CD4-positive, alpha-beta T cell treated with Interleukin-15 for 4 hours (primary cell): ENCODE measurements around the gene TICRR.
"Not testable (repeated sequence)": the region's sequence is repeated elsewhere in the genome, so short reads cannot be mapped to it uniquely, and the experiment has no call there.

Source experiments
- DNase-seq: peaks from one replicate; pipeline ENCODE4 v3.0.0-alpha.2; 2020; ENCODE audit warnings: low spot score

Gene TICRR, protein sequence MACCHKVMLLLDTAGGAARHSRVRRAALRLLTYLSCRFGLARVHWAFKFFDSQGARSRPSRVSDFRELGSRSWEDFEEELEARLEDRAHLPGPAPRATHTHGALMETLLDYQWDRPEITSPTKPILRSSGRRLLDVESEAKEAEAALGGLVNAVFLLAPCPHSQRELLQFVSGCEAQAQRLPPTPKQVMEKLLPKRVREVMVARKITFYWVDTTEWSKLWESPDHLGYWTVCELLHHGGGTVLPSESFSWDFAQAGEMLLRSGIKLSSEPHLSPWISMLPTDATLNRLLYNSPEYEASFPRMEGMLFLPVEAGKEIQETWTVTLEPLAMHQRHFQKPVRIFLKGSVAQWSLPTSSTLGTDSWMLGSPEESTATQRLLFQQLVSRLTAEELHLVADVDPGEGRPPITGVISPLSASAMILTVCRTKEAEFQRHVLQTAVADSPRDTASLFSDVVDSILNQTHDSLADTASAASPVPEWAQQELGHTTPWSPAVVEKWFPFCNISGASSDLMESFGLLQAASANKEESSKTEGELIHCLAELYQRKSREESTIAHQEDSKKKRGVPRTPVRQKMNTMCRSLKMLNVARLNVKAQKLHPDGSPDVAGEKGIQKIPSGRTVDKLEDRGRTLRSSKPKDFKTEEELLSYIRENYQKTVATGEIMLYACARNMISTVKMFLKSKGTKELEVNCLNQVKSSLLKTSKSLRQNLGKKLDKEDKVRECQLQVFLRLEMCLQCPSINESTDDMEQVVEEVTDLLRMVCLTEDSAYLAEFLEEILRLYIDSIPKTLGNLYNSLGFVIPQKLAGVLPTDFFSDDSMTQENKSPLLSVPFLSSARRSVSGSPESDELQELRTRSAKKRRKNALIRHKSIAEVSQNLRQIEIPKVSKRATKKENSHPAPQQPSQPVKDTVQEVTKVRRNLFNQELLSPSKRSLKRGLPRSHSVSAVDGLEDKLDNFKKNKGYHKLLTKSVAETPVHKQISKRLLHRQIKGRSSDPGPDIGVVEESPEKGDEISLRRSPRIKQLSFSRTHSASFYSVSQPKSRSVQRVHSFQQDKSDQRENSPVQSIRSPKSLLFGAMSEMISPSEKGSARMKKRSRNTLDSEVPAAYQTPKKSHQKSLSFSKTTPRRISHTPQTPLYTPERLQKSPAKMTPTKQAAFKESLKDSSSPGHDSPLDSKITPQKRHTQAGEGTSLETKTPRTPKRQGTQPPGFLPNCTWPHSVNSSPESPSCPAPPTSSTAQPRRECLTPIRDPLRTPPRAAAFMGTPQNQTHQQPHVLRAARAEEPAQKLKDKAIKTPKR (N-terminal part only)

DNA sequence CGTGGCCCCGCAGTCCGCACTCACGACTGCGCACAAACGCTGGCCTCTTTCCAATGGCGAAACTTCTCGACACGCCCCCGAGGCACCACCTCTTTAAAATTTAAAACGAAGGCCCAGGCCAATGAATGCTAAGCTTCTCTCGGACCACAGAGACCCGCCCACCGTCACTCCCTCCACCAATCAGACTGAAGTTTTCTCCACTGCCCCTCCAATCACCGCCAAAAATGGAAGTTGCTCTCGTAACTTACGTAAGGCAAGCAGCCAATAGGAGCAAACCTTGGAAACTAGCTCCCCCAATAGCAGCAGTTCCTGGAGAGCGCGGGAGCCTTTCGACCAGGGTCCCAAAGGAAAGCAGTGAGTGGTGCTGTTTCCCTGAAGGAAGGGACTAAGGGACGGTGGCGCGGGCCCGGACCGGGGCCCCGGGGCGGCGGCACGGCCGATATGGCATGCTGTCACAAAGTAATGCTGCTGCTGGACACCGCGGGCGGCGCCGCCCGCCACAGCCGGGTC lies at the start of gene TICRR:
Gene TICRR (plus strand): TSS at position 324 of the 510 bp plus-strand sequence. CDS start 118 bp downstream, at position 442.
- DNase-seq, result peak; percentile 98

DNA sequence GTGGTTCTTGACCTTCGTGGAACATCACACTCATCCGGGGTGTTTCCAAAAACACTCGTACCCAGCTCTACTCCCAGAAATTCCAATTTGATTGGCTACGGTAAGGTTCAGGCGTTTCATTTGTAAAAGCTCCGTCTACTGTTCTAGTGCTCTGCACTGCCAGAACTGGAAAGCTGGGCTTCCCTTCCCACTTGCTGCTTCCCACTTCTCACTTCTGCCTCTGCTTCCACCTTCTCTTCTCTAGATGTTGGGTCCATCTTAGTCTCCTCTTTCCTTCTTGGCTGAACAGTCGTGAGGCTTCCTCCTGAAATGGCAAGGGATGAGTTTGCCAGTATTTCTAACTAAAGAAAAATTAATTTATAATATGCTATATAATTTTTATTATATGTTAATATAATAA lies 49.1 kb upstream of the TICRR start:
- DNase-seq, result no peak

DNA sequence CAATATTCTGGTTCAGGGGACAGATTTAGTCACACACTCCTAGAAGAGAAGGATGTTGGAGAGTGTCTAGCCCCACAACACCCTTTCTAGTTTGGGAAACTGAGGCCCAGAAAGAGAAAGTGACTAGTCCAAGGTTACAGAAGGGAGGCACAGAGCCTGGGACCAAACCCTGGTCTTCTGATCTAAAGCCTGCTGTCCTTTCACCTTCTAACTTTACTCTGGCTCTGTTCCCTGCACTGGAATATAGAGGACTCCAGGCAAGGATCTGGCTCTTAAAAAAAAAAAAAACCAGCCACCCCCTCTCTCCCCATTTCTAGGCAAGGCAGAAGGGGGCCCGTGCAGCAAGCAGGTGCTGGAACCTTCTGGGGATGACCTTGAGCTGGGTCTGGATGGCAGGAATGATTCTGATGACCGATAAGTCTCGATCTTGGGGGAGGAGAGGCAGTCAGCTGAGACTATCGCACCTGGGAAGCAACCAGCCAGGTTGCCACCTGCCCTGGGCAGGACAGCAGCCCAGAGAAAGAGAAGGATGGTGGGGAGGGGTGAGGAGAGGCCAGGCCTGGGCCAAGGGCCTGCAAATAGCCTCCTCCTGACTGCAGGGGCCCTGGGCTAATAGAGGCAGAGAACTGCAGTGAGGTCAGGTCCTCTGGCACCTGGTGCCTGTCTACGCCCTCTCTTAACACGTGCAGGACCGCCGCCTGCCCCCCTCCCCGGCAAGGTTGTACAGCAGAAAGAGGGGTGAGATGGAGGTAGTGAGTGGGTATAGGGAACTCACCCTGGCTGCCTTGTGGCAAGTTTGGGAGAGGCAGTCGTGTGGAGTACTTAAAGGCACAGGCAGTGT lies 48.4 kb upstream of the TICRR start:
- DNase-seq, result no peak

DNA sequence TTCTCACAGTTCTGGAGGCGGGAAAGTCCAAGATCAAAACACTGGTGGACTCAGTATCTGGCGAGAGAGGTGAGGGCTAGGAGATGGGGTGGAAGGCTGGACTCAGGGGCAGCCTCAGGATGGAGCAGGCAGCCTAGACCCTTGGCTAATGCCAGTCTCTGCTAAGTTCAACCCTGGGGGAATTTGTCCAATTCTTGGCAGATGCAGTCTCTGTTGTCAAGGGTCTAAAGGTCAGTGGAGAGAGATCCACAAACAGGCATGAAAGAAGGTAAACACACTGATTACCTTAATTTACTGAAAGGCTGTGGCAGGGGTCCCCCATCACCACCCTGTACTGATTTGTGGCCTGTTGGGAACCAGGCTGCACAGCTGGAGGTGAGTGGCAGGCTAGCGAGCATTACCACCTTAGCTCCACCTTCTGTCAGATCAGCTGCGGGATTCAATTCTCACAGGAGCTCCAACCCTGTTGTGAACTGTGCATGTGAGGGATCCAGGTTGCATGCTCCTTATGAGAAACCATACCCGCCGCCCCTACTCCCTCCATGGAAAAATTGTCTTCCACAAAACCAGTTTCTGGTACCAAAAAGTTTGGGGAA lies 46.4 kb upstream of the TICRR start:
- DNase-seq, result no peak

DNA sequence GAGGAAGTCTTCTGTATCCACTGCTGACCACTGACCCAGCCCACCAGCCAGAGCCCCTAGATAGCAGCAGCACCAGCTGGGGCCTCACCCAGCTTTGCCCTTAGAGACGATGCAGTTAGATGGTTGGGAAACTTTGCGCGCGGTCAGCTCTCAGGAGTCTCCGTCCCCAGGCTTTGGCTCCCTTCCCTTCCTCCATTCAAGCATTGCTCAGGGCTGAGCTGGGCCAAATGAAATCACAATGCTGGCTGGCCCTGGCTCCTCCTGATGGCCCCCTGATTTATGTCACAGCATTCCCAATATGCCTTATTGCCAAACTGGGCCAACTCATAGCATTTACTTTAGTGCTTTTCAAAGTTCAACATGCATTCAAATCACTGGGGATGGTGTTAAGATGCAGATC lies 44.3 kb upstream of the TICRR start:
- no peak for DNase-seq

DNA sequence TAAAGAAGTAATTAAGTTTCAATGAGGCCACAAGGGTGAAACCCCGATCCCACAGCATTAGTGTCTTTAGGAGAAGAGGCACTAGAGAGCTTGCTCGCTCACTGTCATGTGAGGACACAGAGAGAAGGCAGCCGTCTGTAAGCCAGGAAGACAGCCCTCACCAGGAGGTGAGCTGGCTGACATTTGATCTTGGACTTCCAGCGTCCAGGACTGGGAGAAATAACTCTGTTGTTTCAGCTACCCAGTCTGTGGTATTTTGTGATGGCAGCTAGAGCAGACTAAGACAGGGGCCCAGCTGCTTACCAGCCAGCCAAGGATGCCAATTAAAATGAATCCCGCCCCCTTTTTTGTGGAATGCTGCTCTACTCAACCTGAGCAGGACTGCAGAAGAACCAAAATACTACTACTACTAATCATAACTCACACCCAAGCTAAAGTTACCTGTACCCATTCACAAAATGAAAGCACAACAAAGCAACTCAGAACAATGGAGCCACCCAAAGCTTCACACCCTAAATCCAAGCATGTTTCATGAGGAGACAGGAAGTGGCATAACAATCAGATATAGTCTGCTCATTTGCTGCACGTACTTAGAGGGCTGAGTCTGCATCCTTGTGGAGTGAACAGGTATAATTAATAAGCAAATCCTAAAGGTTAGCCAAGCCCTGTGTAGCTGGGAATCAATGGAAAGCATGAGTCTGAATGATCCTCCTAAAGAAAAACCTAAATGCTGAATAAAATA lies 43.3 kb upstream of the TICRR start:
- DNase-seq, result no peak

DNA sequence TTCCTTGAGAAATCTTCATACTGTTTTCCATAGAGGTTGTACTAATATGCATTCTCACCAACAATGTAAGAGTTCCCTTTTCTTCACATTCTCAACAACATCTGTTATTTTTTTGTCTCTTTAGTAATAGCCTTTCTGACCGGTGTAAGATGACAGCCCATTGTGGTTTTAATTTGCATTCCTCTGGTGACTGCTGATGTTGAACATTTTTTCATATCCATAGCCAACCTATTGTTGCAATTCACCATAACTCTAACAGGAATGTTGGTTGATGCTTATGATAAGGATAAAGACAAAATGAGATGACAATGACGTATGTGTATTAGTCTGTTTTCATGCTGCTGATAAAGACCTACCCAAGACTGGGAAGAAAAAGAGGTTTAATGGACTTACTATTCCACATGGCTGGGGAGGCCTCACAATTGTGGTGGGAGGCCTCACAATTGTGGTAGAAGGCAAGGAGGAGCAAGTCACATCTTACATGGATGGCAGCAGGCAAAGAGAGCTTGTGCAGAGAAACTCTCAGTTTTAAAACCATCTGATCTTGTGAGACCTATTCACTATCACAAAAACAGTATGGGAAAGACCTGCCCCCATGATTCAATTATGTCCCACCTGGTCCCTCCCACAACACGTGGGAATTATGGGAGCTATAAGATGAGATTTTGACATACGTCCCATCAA lies 41.3 kb upstream of the TICRR start:
- DNase-seq, result no peak

DNA sequence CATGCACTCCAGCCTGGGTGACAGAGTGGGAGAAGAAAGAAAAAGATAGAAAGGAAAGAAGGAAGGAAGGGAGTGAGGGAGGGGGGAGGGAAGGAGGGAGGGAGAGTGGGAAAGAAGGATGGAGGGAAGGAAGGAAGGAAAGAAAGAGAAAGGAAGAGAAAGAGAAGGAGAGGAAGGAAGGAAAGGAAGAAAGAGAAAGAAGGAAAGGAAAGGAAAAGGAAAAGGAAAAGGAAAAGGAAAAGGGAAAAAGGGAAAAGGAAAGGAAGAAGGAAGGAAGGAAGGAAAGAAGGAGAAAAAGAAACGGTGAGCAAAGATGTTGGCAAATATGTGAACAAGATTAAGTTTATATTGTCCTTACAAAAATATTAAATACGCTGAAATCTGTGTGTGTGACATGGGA lies 36.2 kb upstream of the TICRR start:
- no peak for DNase-seq

DNA sequence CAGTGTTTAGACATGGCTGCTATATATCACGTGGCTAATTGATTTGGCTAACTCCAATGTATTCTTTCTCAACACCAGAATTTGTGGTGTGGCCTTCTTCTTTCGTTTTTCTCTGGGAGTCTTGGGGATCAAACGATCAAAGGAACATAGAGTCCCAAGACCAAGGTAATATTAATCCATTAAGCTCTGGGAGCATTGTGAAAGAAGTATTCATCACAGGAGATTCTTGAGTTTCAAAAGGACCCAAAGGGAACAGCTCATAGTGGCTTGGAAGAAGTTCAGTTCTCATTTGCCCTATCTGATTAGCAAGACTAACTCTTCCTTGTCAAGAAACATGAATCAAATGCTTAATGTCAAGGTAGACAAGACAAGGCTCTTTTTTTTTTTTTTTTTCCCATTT lies 32.9 kb upstream of the TICRR start:
- no peak for DNase-seq

DNA sequence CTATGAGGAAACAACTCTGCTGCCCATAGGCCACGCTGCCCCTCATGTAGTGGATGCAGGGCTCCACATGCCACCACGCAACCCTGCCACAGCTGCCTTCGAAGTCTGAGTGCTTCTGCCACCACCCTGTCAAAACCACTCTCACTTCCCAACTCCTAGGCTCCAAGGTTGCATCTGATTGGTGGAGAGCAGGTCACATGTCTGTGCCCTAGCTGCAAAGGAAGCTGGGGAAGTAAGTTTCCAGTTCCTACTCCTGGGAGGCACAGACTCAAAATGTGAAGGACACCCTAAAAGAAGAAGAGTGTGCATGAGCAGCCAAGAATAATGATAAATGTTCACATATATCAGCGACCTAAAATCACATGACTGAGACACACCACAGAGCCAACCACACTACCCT lies 31.9 kb upstream of the TICRR start:
- DNase-seq, result no peak

DNA sequence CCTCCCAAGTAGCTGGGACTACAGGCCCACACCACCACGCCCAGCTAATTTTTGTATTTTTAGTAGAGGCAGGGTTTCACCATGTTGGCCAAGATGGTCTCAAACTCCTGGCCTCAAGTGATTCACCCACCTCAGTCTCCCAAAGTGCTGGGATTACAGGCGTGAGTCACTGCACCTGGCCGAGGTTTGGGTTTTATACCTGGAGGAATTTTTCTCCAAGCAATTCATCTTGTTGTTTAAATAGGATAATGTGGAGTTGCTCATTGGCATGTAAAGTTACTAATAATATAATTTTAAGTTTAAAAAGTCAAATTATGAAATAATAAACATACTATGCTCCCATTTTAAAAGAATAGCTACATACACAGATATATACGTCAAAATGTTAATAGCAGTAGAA lies 26.1 kb upstream of the TICRR start:
- DNase-seq, result not testable (repeated sequence)

DNA sequence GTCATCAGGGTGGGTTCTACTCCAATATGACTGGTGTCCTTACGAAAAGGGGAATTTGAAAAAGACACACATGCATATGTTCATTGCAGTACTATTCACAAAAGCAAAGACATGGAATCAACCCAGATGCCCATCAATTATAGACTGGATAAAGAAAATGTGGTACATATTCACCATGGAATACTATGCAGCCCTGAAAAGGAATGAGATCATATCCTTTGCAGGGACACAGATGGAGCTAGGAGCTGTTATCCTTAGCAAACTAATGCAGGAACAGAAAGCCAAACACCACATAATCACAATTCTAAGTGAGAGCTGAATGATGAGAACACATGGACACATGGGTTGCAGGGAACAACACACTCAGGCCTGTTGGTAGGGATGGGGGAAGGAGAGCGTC lies 24.8 kb upstream of the TICRR start:
- no peak for DNase-seq

DNA sequence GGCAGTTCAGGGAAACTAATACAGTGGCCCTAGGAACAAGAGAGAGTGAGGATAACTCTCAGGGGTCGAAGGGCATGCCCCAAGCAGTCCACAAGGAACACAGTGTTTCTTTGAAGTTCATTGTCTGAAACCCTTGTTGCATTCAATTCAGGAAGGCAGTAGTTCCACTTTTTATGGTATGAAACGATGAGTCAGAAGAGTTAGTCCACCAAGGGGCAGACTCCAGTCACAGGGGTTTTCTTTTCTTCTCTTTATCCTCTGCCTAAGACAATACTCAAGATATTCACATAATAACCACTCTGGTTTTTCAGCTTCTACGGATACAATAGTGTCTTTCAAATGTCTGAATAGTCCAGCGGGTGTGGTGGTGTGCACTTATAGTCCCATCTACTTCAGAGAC lies 23.7 kb upstream of the TICRR start:
- no peak for DNase-seq

DNA sequence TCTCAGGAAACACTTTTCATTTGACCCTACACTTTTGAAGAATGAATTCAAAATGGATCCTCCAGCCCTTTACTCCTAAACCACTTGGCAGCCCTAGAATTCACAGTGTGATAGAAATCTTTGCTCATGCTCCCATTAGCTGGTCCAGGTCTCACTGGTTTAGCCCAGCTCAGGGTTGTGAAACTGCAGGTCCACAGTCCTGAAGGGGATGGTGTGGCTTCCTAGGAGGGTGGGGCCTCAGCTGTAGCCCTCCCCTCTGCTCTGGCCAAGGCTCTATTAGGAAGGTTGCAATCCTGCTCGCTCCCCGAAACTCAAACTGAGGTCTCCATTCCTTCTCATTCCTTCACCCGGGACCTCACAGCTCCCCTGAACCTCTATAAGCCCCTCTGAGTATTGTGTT lies 21.6 kb upstream of the TICRR start:
- DNase-seq, result no peak

DNA sequence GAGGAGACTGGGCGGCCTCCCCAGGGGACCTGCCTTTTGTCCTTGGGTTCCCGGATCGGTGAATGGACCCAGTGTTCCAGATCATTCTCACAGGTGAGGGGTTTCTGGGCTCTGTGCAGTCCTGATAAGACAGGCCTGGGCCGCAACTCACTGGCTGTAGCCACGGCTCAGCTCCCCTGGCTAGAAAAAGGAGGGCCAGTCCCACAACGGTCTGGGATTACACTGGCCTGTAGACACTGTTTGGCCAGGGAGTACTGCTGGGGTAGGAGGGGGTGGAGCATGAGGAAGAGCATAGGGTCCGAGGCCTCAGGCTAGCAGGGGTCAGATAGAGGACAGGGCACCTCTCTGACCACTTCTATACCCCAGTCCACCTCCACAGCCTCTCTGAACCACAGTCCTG lies 21.0 kb upstream of the TICRR start:
- DNase-seq, result no peak

DNA sequence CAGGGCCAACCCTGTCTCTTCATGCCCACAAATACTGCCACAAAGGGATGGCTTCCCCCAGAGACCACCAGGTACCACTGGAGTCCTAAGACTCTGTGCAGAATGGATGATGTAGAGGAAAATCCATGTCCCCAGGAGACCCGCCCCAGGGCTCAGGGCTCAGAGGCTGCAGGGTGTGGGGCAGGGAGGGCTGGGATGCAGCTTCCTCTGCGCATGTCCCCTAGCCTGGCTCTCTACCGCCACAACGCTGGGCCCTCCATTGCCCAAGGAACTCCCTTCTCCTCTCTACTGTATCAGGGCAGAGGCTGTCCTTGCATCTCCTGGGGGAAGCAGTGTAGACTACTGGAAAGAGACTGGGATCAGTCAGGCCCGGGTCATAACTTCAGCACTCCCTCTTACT lies 19.5 kb upstream of the TICRR start:
- no peak for DNase-seq

DNA sequence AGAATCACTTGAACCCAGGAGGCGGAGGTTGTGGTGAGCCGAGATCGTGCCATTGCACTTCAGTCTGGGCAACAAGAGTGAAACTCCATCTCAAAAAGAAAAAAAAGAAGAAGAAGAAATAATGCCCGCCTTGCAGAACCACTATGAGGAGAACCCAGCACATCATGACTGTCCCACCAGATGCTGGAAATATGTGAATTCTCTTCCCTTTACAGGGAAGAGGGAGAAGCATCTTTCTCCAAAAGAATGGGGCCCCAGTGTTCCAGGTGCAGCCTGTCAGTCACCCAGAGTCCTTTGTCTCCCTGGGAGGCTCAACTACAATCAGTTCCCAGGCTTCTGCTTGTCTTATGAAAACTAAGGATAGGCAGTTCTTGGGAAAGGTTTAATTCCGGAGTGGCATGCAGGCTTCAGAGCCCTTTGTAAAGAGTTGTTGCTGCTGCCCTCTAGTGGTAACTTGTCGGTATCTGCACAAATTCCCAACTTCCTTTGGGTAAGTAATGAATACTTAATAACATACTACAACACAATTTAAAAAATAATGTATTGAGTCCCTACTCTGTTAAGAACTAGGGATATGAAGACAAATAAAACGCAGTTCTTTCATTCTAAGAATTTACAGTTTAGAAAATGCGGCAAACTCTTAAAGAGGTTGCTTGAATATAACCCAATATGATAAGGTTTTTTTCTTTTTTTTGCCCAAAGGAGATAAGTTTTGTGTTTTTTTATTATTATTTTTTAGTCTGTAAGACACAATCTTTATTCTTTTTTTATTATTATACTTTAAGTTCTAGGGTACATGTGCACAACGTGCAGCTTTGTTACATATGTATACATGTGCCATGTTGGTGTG lies 18.6 kb upstream of the TICRR start:
- peak; percentile 52 for DNase-seq

DNA sequence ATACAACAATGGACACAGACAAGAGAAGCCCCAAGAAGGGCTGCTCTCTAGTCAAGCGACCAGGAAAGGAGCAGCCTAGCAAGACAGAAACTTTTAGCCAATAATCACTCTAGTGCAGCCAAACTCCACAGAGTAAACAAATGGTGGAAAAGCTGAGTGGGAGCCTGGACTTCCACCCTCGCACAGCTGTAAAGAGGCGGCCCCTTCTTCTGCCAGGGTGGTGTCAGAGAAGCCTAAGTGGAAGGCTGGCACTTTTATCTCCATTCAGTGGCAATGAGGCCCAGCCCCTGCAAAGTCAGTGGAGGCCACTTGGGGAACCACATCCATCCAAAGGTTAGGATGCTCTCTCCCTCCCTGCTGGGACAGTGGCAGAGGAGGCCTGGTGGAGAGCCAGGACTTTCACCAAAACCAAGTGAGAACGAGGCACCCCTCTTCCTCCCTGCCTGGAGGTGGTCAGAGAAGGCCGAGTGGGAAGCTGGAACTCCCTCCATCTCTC lies 15.5 kb upstream of the TICRR start:
- DNase-seq, result no peak
